B cell (primary cell): Measurements from ENCODE around the gene RGCC. TPM values are rescaled to one million over a fixed set of nuclear protein-coding genes. Genes with fewer than 3 reads are reported as not detected.

Experiments used
- ATAC-seq: fragments of 200-7000 bp; cut with Tn5 transposase; one replicate; pipeline ENCODE4 v1.10.0; 2021; ENCODE audit warnings: low read depth, mild to moderate bottlenecking, moderate number of reproducible peaks, moderate library complexity
- CTCF ChIA-PET: fragments of 350-600 bp; sonication (Branson Sonifier 250); formaldehyde crosslinking; loops from one replicate; lab custom pipeline; 2021; ENCODE audit warnings: antibody characterized with exemption, inconsistent platforms; lab: Charles Lee
- POLR2A ChIA-PET: fragments of 350-600 bp; sonication (Branson Sonifier 250); formaldehyde crosslinking; loops from one replicate; lab custom pipeline; 2021; ENCODE audit warnings: antibody characterized with exemption; lab: Charles Lee
- DNase-seq: peaks from one replicate; pipeline ENCODE4 v3.0.0; 2013
- H2AFZ ChIP-seq: 2 replicates; pipeline ENCODE4 v1.6.1; 2012; ENCODE audit warnings: mild to moderate bottlenecking, low read depth, low read length; ENCODE audit not compliant: insufficient read depth, poor library complexity, severe bottlenecking
- H3K27ac ChIP-seq, 2 donors: 1 replicate in 1 of 2; 2 replicates in 1 of 2; pipeline ENCODE4 v1.5.1; 2012 to 2013; ENCODE audit warnings: low read length in 2 of 2, mild to moderate bottlenecking in 2 of 2, moderate library complexity in 1 of 2
- H3K27me3 ChIP-seq, 4 experiments: fragments of 200-600 bp in 1 of 4; sonication (generic) in 1 of 4; replicated peaks in 1 of 4; 1 replicate in 2 of 4; 2 replicates in 2 of 4; pipeline versions ENCODE4 v1.6.1 to v1.7.0; 2013 to 2016; ENCODE audit warnings: low read length in 3 of 4, mild to moderate bottlenecking in 2 of 4, mixed read lengths in 1 of 4, moderate library complexity in 1 of 4; ENCODE audit not compliant: insufficient read depth in 4 of 4, control insufficient read depth in 3 of 4; ENCODE audit errors: control extremely low read depth in 1 of 4
- H3K36me3 ChIP-seq, 2 experiments: replicated peaks in 1 of 2; 1 replicate in 1 of 2; 2 replicates in 1 of 2; pipeline versions ENCODE4 v1.6.1 to v1.7.1; 2013; ENCODE audit warnings: low read length in 1 of 2; ENCODE audit not compliant: insufficient read depth in 2 of 2, control insufficient read depth in 1 of 2; ENCODE audit errors: control extremely low read depth in 1 of 2, extremely low read depth in 1 of 2
- H3K4me1 ChIP-seq, 2 donors: fragments of 200-600 bp in 1 of 2; sonication (generic) in 1 of 2; 1 replicate in 1 of 2; 2 replicates in 1 of 2; pipeline versions ENCODE4 v1.5.1 to v1.6.1; 2013 to 2017; ENCODE audit warnings: low read length in 2 of 2; ENCODE audit not compliant: control insufficient read depth in 2 of 2, insufficient read depth in 2 of 2
- H3K4me2 ChIP-seq: replicated peaks from 2 replicates; pipeline ENCODE3; 2012; ENCODE audit warnings: mild to moderate bottlenecking, low read depth, low read length; ENCODE audit not compliant: poor library complexity, severe bottlenecking
- H3K4me3 ChIP-seq, 5 experiments: fragments of 200-600 bp in 1 of 5; sonication (generic) in 1 of 5; 1 replicate in 3 of 5; 2 replicates in 2 of 5; pipeline versions ENCODE4 v1.5.1 to v1.7.0; 2011 to 2016; ENCODE audit warnings: low read length in 4 of 5, mild to moderate bottlenecking in 4 of 5, low read depth in 2 of 5, control low read depth in 1 of 5, moderate library complexity in 1 of 5; ENCODE audit not compliant: insufficient read depth in 1 of 5; ENCODE audit errors: control extremely low read depth in 1 of 5, extremely low read depth in 1 of 5
- H3K79me2 ChIP-seq: fragments of 200-600 bp; sonication (generic); one replicate; pipeline ENCODE4 v1.6.0; 2016; ENCODE audit warnings: low read length; ENCODE audit not compliant: control insufficient read depth, insufficient read depth
- H3K9ac ChIP-seq: fragments of 200-600 bp; sonication (generic); 2 replicates; pipeline ENCODE4 v1.6.1; 2017; ENCODE audit warnings: mild to moderate bottlenecking, low read length, moderate library complexity
- H3K9me3 ChIP-seq, 3 donors: one replicate each; pipeline versions ENCODE4 v1.6.1 to v1.7.1; 2013; ENCODE audit warnings: low read length in 2 of 3; ENCODE audit not compliant: control insufficient read depth in 2 of 3, insufficient read depth in 1 of 3; ENCODE audit errors: control extremely low read depth in 1 of 3
- H4K20me1 ChIP-seq: 2 replicates; pipeline ENCODE4 v1.6.0; 2012; ENCODE audit warnings: mild to moderate bottlenecking, low read length; ENCODE audit not compliant: insufficient read depth, control insufficient read depth, poor library complexity, severe bottlenecking
- H3K27ac Mint-ChIP-seq: one replicate; pipeline ENCODE4 v1.8.0; 2021; ENCODE audit warnings: mixed read lengths
- H3K27me3 Mint-ChIP-seq: one replicate; pipeline ENCODE4 v1.8.0; 2021; ENCODE audit warnings: mixed read lengths
- H3K4me1 Mint-ChIP-seq: one replicate; pipeline ENCODE4 v1.8.0; 2021; ENCODE audit warnings: mixed read lengths
- H3K4me3 Mint-ChIP-seq: one replicate; pipeline ENCODE4 v1.8.0; 2021; ENCODE audit warnings: mixed read lengths
- H3K9me3 Mint-ChIP-seq: one replicate; pipeline ENCODE4 v1.8.0; 2022; ENCODE audit warnings: mixed read lengths; ENCODE audit not compliant: insufficient read depth
- CTCF ChIP-seq: fragments of 200-600 bp; IDR thresholded peaks from one replicate; pipeline ENCODE4 v1.8.0; 2022; ENCODE audit warnings: antibody characterized with exemption, mild to moderate bottlenecking
- EZH2 ChIP-seq: IDR thresholded peaks from 2 replicates; pipeline ENCODE4 v1.6.1; 2012; ENCODE audit warnings: borderline replicate concordance, low read depth, mild to moderate bottlenecking, moderate library complexity, low read length; ENCODE audit not compliant: insufficient read depth, poor library complexity, severe bottlenecking
- whole genome bisulfite sequencing: methylation state at CpG from one replicate; pipeline ENCODE4 v1.1.5; 2013; ENCODE audit warnings: missing lambda C conversion rate; ENCODE audit not compliant: insufficient coverage; 5-methylcytosine and 5-hydroxymethylcytosine counted together
- intact Hi-C: fragments of 100-400 bp; cut with micrococcal nuclease; formaldehyde crosslinking; loops from one replicate; pipeline ENCODE4 v1.10.0; 2022
- polyA plus RNA-seq: library from polyadenylated mRNA; depleted of rRNA; stranded (reverse); fragments of >200 nt; gene quantifications from 2 replicates; pipeline ENCODE4 v1.2.3, GENCODE V29; 2012
- total RNA-seq, 2 donors: library from RNA; stranded (reverse); fragments of 120-200 nt in 1 of 2; gene quantifications; 1 replicate in 1 of 2; 2 replicates in 1 of 2; pipeline versions ENCODE4 v1.2.3 to v1.2.4, GENCODE V29; 2013 to 2022

Gene RGCC
- total and polyA plus RNA-seq, 2 donors (not counting 1 experiment from before 2014, with no cell fraction given): 8.0 to 16.0 TPM

- Histone ChIP-seq H3K36me3 (no peaks in the 10 kb centered on the region), H3K27me3 (no peaks in the 10 kb centered on the region), H3K4me3 (no peak overlapping the region), H3K9me3 (no peaks in the 10 kb centered on the region), H3K9ac (no peak overlapping the region), H2AFZ (no peak overlapping the region), H3K4me2 (no peak overlapping the region), H4K20me1 (no peaks in the 10 kb centered on the region), H3K4me1 (no peaks in the 10 kb centered on the region), H3K27ac (no peak overlapping the region), H3K79me2 (no peaks in the 10 kb centered on the region)
- H3K4me1 Mint-ChIP-seq: no peaks in the 10 kb centered on the region
- no peak overlapping the region for H3K4me3 Mint-ChIP-seq
- peaks cover 22% of the 10 kb centered on the region for H3K27me3 Mint-ChIP-seq
- ChIA-PET CTCF (interaction anchor here (1.2 to 4.1 kb wide), 2 partner anchors 172 to 239 kb away, joined by 3 to 27 read pairs; no protein-coding TSS in a partner anchor), POLR2A (no interaction called here)
- H3K9me3 Mint-ChIP-seq: peaks cover 2% of the 10 kb centered on the region
- no peak for ATAC-seq
- no peak for TF ChIP-seq CTCF
- TF ChIP-seq EZH2: no peak
- no peak overlapping the region for H3K27ac Mint-ChIP-seq
- DNase-seq: no peak
- intact Hi-C loops: no loop called here
- no CpG with 5 or more reads among the region's 5 CpGs for WGBS
Observed at GRCh38 chr13:41413872-41414271, 43.5 kb upstream of the RGCC start.

- no peaks in the 10 kb centered on the region for H3K27me3 ChIP-seq
- ChIA-PET CTCF (interaction anchor here (1.3 kb wide), 1 partner anchor 35 kb away, joined by 3 read pairs; no protein-coding TSS in a partner anchor), POLR2A (no interaction called here)
- Mint-ChIP-seq H3K4me1 (no peaks in the 10 kb centered on the region), H3K27ac (no peak overlapping the region), H3K9me3 (peaks cover 2% of the 10 kb centered on the region), H3K27me3 (peaks cover 5% of the 10 kb centered on the region), H3K4me3 (no peak overlapping the region)
- no peaks in the 10 kb centered on the region for H4K20me1 ChIP-seq
- no peak for TF ChIP-seq CTCF
- TF ChIP-seq EZH2: no peak
- no CpG with 5 or more reads among the region's 3 CpGs for WGBS
- no peak overlapping the region for H3K9ac ChIP-seq
- no peak for DNase-seq
- H3K27ac ChIP-seq: no peak overlapping the region
- no peak overlapping the region for H2AFZ ChIP-seq
- no peaks in the 10 kb centered on the region for H3K79me2 ChIP-seq
- H3K36me3 ChIP-seq: no peaks in the 10 kb centered on the region
- H3K4me2 ChIP-seq: no peak overlapping the region
- no peaks in the 10 kb centered on the region for H3K4me1 ChIP-seq
- intact Hi-C loops: no loop called here
- H3K4me3 ChIP-seq: no peak overlapping the region
- ATAC-seq: no peak
- H3K9me3 ChIP-seq: no peaks in the 10 kb centered on the region
Observed at GRCh38 chr13:41416276-41416675, 41.1 kb upstream of the RGCC start.
